ENCODE measurements around the gene OSBPL2.

The OSBPL2 gene

DNA sequence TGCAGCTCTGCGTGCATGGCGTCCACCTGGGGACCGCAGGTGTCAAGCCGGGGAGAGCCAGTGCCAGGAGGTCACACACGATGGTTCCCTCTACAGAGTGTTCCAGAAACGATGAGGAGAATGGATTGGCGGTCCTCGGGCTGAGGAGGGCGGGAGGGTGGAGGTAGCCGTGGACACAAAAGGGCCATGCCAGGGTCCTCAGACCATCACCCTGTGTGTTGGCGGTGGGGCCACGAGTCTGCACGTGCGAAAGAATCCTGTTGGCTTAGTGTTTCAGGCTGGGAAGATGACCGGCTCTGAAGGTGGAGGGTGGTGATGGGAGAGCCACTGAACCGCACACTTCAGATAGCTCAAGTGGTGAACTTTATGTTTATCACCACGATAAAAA lies 31.9 kb upstream of the OSBPL2 start:
- no peak for DNase-seq (ENCODE audit: low spot score)

DNA sequence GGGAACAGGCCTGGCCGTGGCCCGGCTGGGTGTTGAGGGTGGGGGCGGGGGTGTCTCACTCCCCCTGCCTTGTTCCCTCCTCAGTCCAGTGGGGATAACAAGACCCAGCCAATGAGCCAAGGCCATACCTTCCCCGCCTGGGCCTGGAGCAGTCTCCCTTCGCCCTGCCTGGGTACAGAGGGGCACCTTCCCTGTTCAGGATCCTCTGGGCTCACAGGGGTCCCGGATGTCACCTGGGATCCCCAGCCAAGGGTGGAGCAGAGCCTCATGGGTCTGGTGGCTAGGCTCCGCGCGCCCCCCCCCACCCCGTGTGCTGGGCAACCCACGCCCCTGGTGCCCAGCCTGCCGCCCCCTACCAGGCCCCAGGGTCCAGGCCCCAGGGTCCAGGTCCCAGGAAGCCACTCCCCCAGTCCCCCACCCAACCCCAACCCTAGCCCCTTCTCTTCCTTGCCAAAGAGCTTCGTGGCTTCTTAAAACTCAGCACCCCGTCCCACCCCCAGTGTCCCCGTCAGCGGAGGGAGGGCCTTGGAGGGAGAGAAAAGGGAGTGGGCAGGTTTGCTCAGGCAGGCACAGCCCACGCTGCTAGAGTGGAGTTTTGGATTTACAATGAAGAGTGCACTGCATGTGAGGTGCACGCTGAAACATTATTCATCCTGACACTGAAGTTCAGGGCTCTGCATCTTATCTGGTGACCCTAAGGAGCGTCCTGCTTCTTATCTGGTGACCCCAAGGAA lies 30.1 kb upstream of the OSBPL2 start:
- no peak for DNase-seq (ENCODE audit: low spot score)

DNA sequence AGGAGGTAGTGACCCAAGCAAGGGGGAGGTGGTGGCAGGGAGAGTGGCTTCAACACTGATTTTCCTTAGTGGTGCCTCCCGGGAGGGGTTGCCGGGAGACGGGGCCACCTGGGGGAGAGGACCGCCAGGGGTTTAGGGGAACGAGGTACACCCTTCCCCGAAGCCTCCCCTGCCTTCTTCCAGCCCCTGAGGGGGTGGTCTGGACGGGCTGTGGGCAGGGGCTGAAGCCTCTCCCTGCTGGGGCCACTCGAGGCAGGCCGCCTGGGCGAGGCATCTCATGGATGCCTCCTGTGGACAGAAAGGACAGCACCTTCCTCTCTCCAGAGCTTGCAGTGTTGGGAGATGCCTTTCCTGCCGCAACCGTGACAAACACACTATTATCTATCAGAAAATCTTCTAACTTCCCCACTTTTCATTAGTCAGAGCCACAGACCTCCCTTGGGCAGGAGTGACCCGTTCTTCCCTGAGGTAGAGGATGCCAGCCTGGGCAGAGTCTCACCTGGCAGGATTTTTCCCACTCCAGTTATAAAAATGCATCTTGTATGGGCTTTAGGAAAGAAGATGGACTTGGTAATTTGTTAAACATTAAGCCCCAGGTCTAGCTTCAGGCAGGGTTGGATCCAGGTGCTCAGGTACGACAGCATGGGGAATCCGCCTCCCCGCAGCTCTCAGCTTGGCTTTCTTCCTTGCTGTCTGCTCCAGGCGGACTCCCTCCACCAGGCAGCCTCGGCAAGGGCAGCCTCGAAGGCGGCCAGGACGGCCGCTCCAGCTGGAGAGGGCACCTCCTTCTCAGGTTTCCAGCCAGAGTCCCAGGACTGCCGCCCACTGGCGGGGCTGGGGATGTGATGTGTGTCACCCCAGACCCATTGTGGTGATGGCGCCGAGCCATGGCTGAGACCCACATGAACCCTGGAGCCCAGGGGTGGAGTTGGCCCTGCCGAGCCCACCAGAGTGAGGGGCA lies 29.2 kb upstream of the OSBPL2 start:
- DNase-seq (ENCODE audit: low spot score), result no peak

DNA sequence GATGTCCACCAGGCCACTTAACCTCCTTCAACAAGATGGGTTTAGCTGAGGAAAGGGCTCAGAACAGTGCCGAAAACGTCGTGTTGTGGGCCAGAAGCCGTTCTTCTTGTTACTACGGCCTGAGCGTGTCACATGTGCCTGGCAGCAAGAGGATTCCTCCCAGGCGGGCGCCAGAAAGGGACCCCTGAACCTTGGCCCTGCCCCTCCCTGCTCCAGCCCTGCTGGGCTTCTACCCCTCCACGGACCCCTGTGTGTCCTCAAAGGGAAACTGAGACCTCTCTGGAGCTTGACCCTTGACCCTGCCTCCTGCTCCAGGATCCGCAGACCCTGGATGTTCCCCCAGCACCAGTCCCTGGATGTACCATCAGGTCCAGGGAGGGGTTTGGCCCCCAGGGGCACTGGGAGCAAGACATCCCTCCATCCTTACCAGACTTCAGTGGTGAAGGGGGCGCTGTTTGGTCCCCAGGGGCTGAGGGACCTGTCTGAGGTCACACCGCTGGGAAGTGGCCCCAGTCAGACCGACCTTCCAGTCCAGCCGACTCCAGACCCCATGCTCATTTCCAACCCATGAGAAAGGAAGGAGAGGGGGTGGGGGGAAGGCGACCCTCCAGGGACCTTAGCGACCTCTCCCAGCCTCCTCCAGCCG lies 28.3 kb upstream of the OSBPL2 start:
- DNase-seq (ENCODE audit: low spot score), result no peak

- no peak for DNase-seq (ENCODE audit: low spot score)
Measured at GRCh38 chr20:62210496-62210855, 27.8 kb upstream of the OSBPL2 start.

DNA sequence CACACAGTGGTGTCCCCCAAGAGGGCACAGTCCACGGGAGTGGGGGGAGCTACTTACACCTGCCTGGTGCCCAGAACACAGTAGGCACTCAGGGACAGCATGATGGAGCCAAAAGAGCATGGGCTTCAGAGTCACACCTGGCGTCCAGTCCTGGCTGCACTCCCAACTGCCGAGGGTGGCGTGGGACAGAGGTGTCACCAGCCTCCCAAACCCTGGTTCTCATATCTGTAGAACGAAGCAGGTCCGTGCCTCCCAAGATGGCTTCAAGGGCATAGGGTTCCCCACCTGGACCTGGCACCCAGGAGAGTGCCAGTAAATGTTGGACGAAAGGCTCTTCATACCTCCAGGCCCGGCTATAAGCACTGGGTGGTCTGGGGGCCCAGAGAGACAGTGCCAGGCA lies 27.1 kb upstream of the OSBPL2 start:
- DNase-seq (ENCODE audit: low spot score), result no peak

GRCh38 chr20:62211769-62212288 lies 26.5 kb upstream of the OSBPL2 start:
- no peak for DNase-seq (ENCODE audit: low spot score)

GRCh38 chr20:62212299-62212698 lies 26.0 kb upstream of the OSBPL2 start:
- DNase-seq (ENCODE audit: low spot score), result no peak

GRCh38 chr20:62214067-62214466 lies 24.3 kb upstream of the OSBPL2 start:
- DNase-seq (ENCODE audit: low spot score), result no peak

DNA sequence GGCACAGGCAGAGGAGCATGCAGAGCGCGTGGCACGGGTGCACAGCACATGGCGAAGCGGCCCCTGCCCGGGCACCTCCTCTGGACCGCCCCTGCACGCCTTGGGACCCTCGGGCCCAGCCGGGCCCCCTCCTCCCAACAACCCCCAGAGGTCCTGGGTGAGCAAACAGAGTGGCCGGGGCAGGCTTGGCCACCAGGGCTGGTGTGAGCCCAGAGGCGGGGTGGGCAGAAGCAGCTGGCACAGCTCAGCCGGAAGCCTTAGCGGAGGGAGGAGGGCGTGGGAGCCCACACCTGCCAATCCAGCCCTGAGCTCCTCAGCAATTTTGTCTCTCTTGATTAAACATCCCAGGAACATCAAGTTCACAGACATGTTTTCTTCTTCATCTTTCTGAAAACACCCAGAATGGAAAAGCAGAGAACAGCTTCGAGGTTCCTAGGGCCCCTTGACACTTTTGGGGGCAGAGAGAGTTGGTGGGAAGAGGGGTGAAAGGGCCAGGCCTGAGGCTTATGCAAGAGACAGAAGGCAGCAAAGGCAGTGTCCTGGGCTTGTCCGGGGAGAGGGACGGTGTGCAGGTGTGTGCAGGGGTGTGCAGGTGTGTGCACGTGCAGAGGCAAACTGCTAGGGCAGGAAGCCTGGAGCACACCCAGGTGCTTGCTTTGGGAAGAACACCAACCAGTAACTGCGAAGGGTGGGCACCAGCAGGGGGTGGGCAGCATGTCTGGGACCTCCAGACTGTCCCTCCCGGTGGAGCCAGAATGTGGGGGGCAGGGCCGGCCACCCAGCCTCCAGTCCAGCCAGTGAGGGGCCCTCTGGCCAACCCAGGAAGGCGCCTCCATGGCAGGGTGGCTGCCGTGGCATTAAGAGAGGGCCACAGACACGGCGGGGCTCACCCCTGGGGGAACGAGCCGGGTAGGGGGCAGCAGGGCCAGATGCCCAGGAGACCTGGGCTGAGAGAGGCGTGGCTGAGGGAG lies 23.0 kb upstream of the OSBPL2 start:
- no peak for DNase-seq (ENCODE audit: low spot score)

- no peak for DNase-seq (ENCODE audit: low spot score)
Measured at GRCh38 chr20:62215991-62216635, 22.2 kb upstream of the OSBPL2 start.

GRCh38 chr20:62216636-62217566 lies 21.4 kb upstream of the OSBPL2 start:
- no peak for DNase-seq (ENCODE audit: low spot score)

- no peak for DNase-seq (ENCODE audit: low spot score)
Measured at GRCh38 chr20:62217913-62218773, 20.2 kb upstream of the OSBPL2 start.

DNA sequence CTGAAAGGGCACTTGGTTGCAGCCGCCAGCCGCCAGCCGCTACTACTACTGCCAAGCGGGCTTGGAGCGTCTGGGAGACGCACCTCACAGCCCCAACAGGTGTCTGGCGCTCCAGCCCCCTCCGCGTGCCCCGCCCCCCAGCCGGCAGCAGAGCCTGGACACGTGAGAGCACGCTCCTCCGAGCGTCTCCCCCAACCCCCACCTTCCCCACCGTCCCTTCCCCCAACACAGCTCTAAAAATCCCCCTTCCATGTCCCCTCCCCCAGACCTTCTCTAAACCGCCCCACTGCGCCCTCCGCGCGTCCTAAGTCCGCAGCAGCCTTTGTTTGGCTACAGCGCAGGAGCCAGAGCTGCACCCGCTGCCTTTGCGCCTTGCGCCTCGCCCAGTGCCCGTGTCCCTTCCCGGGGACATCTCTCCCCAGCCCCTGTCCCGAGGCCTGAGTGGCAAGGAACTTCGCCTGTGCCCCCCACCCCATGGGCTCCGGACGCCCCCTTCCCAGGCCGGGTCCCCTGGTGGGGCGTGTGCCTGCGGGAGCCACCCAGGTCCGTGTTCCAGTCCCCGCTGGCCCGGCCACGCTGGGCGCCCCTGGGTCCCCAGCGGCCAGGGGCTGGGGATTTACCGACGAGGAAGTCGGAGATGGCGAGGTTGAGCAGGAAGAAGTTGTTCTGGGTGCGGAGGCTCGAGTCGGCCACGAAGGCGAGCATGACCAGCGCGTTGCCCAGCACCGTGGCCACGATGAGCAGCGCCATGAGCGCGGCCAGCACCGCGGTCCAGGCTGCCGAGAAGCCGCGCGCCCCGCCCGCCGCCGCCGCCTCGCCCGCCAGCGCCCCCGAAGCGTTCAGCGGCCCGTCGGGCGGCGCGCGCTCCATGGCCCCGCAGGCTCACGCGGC lies 19.0 kb upstream of the OSBPL2 start:
- DNase-seq (ENCODE audit: low spot score), result peak; percentile 67

DNA sequence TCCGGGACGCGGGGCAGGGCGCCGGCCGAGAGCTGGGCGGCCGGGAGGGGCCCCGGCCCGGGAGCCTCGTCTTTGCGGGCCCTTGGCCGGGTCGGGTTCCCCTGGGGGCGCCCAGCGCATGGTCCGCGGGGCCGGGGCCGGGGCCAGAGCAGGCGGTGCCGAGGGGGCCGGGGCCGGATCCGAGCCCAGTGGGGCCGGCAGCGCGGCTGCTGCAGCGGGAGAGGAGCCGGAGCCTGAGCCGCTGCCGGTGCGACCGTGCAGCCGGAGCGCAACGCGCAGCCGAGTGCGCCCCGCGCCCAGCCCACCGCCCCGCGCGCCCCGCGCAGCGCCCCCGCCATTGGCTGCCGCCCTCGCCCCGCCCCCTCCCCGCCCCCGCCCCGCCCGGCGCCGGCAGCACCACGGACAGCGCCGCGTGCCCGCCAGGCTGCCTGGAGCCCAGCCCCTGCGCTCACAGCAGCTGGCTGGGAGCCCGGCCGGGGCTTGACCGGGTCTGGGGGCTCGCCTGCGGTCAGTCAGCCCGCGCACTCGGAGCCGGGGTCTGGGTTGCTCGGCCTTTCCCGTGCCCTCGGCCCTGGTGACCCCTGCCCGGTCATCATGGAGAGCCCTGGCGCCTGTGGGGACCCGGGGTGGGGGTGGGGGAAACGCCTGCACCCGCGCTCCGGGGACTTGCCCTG lies 18.2 kb upstream of the OSBPL2 start, which contains the start of gene HRH3:
Gene HRH3 (minus strand): TSS at position 287 of the 674 bp plus-strand sequence. CDS start 308 bp downstream, outside the sequence.
- DNase-seq (ENCODE audit: low spot score), result peak; percentile 97

DNA sequence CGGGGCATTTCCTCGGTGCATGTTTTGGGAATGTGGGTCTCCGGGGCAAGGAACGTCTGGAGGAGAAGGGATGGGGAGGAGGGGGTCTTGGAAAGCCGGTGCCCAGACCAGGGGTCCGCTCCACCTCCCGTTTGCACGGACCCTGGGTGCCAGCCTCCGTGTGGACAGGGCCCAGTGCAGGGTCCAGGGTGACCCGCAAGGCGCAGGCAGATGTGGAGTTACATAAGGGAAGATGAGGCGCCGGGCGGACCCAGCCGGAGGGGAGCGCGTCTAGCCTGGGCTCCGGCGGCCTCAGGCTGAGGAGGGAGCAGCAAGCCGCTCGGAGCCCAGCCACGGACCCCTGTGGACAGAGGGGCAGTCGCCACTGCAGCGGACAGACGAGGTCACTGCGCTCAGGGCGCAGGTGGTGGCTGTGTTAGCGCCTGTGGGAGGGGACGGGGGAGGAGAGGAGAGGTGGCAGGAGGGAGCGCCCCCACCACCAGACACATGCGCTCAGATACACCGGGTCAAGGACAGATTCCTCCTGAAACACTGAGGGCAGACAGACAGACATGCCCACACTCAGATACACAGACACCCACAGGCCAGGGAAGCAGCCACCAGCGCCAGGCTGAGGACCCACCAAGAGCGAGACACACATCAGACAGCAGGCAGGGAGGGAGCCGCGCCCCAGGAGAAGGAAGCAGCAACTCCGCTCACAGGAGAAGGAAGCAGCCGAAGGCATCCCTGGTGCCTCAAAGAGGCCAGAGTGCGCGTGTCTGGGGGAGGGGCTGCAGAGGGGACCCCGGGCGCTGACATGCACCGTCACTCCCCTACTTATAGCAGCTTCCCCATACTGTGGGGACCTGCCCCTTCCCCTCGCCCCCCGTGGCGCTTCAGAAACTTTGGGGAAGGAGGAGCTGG lies 17.4 kb upstream of the OSBPL2 start:
- DNase-seq (ENCODE audit: low spot score), result no peak

All from D341Med (cell line).